Progenitor cell of endocrine pancreas (in vitro differentiated cells): ENCODE data around the gene SPRY2. TPM values are rescaled to one million over a fixed set of nuclear protein-coding genes. Genes with fewer than 3 reads are reported as not detected.

Experiments
- DNase-seq: peaks from one replicate; pipeline ENCODE4 v3.0.0; 2021; ENCODE audit warnings: low spot score; ENCODE audit not compliant: unreplicated experiment
- H3K27ac Mint-ChIP-seq: 2 replicates; pipeline ENCODE4 v1.8.0; 2021; ENCODE audit warnings: mild to moderate bottlenecking, moderate library complexity, mixed read lengths
- H3K27me3 Mint-ChIP-seq: 2 replicates; pipeline ENCODE4 v1.8.0; 2021; ENCODE audit warnings: mixed read lengths
- H3K36me3 Mint-ChIP-seq: 2 replicates; pipeline ENCODE4 v1.8.0; 2022; ENCODE audit warnings: mixed read lengths; ENCODE audit not compliant: insufficient read depth
- H3K4me1 Mint-ChIP-seq: 2 replicates; pipeline ENCODE4 v1.8.0; 2021; ENCODE audit warnings: low read depth, mixed read lengths
- H3K4me3 Mint-ChIP-seq: 2 replicates; pipeline ENCODE4 v1.8.0; 2021; ENCODE audit warnings: low read depth, mild to moderate bottlenecking, moderate library complexity, mixed read lengths
- H3K9me3 Mint-ChIP-seq: 2 replicates; pipeline ENCODE4 v1.8.0; 2021; ENCODE audit warnings: low read depth, mixed read lengths
- CTCF ChIP-seq: fragments of 200-600 bp; sonication (generic); IDR thresholded peaks from one replicate; pipeline ENCODE4 v1.5.0; 2021; ENCODE audit warnings: antibody characterized with exemption, mild to moderate bottlenecking; ENCODE audit not compliant: unreplicated experiment
- total RNA-seq: library from RNA; stranded (reverse); gene quantifications from 2 replicates; pipeline ENCODE4 v1.2.1, GENCODE V29; 2021

Gene SPRY2
- total RNA-seq, 1 donor from 2014 or later: 145 TPM

GRCh38 chr13:80290591-80290990 is 50.3 kb downstream of the SPRY2 start:
- no peak overlapping the region for H3K4me3 Mint-ChIP-seq
- no peak for TF ChIP-seq CTCF

More at GRCh38 chr13:80290591-80290990, 50.3 kb downstream of the SPRY2 start:
- Mint-ChIP-seq H3K27ac (no peak overlapping the region), H3K4me1 (no peaks in the 10 kb centered on the region), H3K36me3 (peaks cover 5% of the 10 kb centered on the region), H3K27me3 (no peaks in the 10 kb centered on the region), H3K9me3 (peaks cover 10% of the 10 kb centered on the region)
- no peak for DNase-seq
